Subcutaneous abdominal adipose tissue (tissue), 5 donors: ENCODE measurements around the gene BAD.

Experiments
- H3K27ac ChIP-seq: one replicate; pipeline ENCODE4 v1.7.0; 2013; ENCODE audit warnings: low read depth, mild to moderate bottlenecking, inconsistent platforms, low read length, moderate library complexity
- H3K27me3 ChIP-seq, 5 donors: one replicate each; pipeline ENCODE4 v1.7.0; 2013; ENCODE audit warnings: low read length in 5 of 5, inconsistent platforms in 1 of 5; ENCODE audit not compliant: control insufficient read depth in 5 of 5, insufficient read depth in 4 of 5
- H3K36me3 ChIP-seq, 5 donors: one replicate each; pipeline ENCODE4 v1.7.0; 2013; ENCODE audit warnings: low read length in 5 of 5; ENCODE audit not compliant: control insufficient read depth in 5 of 5, insufficient read depth in 5 of 5
- H3K4me1 ChIP-seq, 5 donors: one replicate each; pipeline ENCODE4 v1.7.0; 2013; ENCODE audit warnings: low read length in 5 of 5, mild to moderate bottlenecking in 3 of 5, moderate library complexity in 1 of 5; ENCODE audit not compliant: control insufficient read depth in 5 of 5, insufficient read depth in 5 of 5
- H3K4me3 ChIP-seq, 5 donors: one replicate each; pipeline ENCODE4 v1.7.0; 2013; ENCODE audit warnings: low read length in 5 of 5, low read depth in 1 of 5
- H3K9ac ChIP-seq, 5 donors: one replicate each; pipeline ENCODE4 v1.7.0; 2013; ENCODE audit warnings: low read length in 5 of 5, mild to moderate bottlenecking in 4 of 5, moderate library complexity in 3 of 5
- H3K9me3 ChIP-seq, 5 donors: one replicate each; pipeline ENCODE4 v1.7.0; 2013; ENCODE audit warnings: low read length in 5 of 5; ENCODE audit not compliant: control insufficient read depth in 5 of 5
- donor health status: healthy.
- donor health status: healthy.
- donor health status: healthy.
- donor health status: healthy.
- donor health status: healthy.

The BAD gene

DNA sequence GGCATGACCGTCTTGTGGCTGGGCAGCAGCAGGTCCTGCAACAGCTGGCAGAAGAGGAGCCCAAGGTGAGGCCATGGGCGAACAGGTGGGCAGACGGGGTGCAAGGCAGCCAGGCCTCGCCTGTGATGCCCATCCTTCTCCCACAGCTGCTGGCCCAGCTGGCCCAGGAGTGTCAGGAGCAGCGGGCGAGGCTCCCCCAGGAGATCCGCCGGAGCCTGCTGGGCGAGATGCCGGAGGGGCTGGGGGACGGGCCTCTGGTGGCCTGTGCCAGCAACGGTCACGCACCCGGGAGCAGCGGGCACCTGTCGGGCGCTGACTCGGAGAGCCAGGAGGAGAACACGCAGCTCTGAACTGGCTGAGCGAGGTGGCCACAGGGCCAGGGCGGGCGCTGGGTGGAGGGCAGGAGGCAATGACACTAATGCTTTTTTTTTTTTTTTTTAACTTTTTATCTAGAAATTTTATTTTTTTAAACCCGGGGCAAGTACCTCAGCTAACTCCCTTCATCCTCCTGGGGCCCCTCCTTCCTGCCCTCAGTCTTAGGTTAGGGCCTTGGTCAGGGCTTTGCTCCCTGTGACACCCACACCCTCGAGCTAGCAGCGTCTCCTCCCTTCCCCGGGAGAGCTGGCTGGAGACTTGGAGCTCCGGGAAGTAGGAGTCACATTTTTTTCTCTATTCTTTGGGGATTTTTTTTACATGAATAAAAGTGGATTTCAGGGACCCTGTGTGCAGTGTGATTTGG lies 17.1 kb downstream of the BAD start:
- no peak overlapping the region for H3K4me3 ChIP-seq
- H3K9ac ChIP-seq: peak overlapping the region in 4 of 5 donors; percentile 60 to 91 (median 86)
- peaks cover 0 to 3% (median 0%) of the 10 kb centered on the region in 5 donors for H3K9me3 ChIP-seq
- peaks cover 0 to 13% (median 0%) of the 10 kb centered on the region in 5 donors for H3K27me3 ChIP-seq
- peak overlapping the region; percentile 99 for H3K27ac ChIP-seq
- peaks cover 0 to 41% (median 39%) of the 10 kb centered on the region in 5 donors for H3K36me3 ChIP-seq
- H3K4me1 ChIP-seq: peaks cover 26 to 47% (median 36%) of the 10 kb centered on the region in 5 donors

DNA sequence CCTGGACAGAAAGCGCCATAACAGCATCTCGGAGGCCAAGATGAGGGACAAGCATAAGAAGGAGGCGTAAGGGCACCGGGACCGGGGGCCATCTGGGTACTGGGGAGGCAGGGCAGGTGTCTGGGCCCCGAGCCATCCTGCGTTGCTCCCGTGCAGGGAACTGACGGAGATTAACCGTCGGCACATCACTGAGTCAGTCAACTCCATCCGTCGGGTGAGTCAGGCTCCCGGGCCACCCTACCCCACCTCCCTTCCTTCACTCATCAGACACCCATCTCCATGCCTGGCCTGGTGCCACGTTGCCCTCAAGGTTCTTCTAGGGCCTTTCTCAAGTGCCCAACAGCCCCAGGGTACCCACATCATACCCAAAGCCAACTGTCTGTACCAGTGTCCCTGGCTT lies 18.1 kb downstream of the BAD start:
- Histone ChIP-seq H3K36me3 (peaks cover 0 to 51% (median 49%) of the 10 kb centered on the region in 5 donors), H3K4me1 (peaks cover 26 to 37% (median 28%) of the 10 kb centered on the region in 5 donors), H3K4me3 (no peak overlapping the region), H3K9ac (no peak overlapping the region), H3K9me3 (peaks cover 0 to 3% (median 0%) of the 10 kb centered on the region in 5 donors), H3K27me3 (peaks cover 0 to 13% (median 0%) of the 10 kb centered on the region in 5 donors), H3K27ac (no peak overlapping the region)

DNA sequence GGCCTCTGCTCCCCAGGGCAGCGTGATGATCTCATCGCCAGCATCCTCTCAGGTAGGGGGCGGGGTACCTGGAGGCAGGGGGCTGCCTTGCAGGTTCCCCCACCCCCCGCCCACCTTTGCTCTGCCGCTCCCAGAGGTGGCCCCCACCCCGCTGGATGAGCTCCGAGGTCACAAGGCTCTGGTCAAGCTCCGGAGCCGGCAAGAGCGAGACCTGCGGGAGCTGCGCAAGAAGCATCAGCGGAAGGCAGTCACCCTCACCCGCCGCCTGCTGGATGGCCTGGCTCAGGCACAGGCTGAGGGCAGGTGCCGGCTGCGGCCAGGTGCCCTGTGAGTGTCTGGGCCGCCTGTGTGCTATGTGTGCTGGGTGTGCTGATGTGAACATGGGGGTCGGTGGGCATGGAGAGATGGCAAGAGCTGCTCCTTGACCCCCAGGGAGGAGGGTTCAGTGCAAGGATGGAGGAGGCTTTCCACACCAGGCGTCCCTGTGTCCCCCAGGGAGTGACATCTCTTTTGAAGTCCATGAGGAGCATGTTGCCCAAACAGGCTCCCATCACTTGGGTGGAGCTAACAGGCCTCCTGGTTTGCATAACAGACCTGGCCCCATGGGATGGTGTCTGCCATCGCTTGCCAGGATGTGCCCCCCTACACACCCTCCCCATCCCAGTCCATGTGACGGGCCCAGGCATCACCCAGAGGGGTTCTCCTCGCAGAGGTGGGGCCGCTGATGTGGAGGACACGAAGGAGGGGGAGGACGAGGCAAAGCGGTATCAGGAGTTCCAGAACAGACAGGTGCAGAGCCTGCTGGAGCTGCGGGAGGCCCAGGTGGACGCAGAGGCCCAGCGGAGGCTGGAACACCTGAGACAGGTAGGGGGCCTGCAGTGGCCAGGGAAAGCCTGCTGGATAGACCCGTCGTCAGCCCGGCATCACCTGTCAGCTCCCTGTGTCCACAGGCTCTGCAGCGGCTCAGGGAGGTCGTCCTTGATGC lies 19.0 kb downstream of the BAD start:
- Histone ChIP-seq H3K9me3 (no peaks in the 10 kb centered on the region), H3K36me3 (peaks cover 0 to 56% (median 52%) of the 10 kb centered on the region in 5 donors), H3K4me1 (peaks cover 17 to 34% (median 26%) of the 10 kb centered on the region in 5 donors), H3K4me3 (no peak overlapping the region), H3K27ac (no peak overlapping the region), H3K9ac (no peak overlapping the region), H3K27me3 (peaks cover 0 to 5% (median 0%) of the 10 kb centered on the region in 5 donors)

DNA sequence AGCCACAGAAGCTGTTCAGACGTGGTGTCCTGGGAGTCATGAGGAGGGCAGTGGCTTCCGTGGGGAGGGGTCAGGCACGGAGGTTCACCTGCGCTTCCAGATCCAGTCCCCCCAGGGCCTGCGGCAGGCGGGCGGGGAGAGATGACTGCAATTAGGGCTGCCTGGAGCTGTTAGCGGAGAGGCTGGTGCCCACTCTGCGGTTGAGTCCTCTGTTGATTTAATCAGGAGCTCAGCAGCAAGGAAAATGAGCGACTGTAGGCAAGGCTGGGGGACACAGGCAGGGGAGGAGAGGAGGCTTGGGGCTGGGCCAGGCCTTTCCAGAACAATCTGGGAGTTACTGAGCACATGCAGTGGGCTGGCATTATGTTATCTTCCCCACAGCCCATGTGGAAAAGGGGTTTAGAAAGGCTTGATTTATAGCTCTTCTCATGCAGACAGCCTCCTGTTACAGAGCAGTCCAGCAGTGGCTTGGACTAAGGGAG lies 20.1 kb downstream of the BAD start:
- H3K4me3 ChIP-seq: no peak overlapping the region
- no peak overlapping the region for H3K9ac ChIP-seq
- no peak overlapping the region for H3K27ac ChIP-seq
- H3K4me1 ChIP-seq: peaks cover 10 to 28% (median 23%) of the 10 kb centered on the region in 5 donors
- H3K36me3 ChIP-seq: peaks cover 0 to 67% (median 62%) of the 10 kb centered on the region in 5 donors
- H3K9me3 ChIP-seq: no peaks in the 10 kb centered on the region
- H3K27me3 ChIP-seq: no peaks in the 10 kb centered on the region

DNA sequence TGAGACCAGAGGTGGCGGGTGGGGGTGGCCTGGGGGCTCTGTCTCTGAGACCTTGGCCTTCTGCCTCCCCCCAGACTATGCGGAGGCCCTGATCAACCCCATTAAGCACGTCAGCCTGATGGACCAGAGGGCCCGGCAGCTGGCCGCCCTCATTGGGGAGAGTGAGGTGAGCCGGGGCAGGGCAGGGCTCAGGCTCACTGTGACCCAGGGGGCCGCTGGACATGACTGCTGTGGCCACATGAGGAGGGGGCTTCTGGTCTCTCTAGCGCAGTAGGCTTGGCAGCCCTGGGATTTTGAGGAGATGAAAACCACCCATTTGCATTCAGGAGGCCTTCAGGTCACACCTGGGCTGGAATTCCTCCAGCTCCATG lies 20.5 kb downstream of the BAD start:
- no peak overlapping the region for H3K4me3 ChIP-seq
- no peak overlapping the region for H3K27ac ChIP-seq
- no peaks in the 10 kb centered on the region for H3K27me3 ChIP-seq
- H3K4me1 ChIP-seq: peaks cover 9 to 23% (median 20%) of the 10 kb centered on the region in 5 donors
- peaks cover 0 to 72% (median 67%) of the 10 kb centered on the region in 5 donors for H3K36me3 ChIP-seq
- no peaks in the 10 kb centered on the region for H3K9me3 ChIP-seq
- H3K9ac ChIP-seq: no peak overlapping the region

DNA sequence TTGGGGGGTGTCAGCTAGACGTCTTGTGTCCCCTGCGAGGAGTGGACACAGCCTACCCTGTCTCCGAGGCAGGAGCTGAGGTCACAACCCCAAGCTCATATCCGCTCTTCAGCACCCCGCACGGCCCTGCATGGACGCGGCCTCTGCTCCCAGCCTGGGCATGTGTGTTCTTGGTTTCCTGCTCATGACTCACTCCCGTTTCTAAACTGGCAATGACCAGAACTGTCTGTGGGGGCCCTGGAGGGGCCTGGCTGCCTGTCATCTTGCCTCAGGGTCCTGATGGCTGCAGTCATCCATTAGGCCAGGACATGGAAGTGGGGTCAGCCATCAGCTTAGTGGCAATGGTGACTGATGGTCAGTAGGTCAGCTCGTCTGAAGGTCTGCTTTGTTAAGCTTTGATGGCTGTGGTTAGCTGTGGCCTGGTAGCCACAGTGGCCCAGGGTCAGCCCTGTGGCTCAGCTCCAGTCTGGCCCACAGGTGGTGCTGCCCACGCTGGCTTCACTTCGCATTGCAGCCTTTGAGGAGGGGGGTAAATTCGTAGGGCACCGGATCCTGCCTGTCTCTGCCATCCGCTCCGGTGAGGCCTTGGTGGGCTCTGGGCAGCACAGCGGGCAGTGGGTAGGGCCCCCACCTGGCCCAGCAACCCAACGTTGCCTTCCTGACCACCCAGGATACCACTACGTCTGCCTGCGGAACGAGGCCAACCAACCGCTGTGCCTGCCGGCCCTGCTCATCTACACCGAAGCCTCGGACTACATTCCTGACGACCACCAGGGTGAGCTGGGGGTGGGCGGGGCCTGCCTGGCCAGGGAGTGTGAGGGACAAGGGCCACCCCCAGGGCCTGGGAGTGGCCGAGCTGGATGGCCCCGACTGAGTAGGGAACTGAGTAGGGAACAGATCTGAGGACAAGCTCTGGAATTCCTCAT lies 21.2 kb downstream of the BAD start:
- Histone ChIP-seq H3K27ac (no peak overlapping the region), H3K4me3 (no peak overlapping the region), H3K9ac (no peak overlapping the region), H3K36me3 (peaks cover 0 to 78% (median 73%) of the 10 kb centered on the region in 5 donors), H3K9me3 (no peaks in the 10 kb centered on the region), H3K4me1 (peaks cover 3 to 17% (median 13%) of the 10 kb centered on the region in 5 donors), H3K27me3 (no peaks in the 10 kb centered on the region)

DNA sequence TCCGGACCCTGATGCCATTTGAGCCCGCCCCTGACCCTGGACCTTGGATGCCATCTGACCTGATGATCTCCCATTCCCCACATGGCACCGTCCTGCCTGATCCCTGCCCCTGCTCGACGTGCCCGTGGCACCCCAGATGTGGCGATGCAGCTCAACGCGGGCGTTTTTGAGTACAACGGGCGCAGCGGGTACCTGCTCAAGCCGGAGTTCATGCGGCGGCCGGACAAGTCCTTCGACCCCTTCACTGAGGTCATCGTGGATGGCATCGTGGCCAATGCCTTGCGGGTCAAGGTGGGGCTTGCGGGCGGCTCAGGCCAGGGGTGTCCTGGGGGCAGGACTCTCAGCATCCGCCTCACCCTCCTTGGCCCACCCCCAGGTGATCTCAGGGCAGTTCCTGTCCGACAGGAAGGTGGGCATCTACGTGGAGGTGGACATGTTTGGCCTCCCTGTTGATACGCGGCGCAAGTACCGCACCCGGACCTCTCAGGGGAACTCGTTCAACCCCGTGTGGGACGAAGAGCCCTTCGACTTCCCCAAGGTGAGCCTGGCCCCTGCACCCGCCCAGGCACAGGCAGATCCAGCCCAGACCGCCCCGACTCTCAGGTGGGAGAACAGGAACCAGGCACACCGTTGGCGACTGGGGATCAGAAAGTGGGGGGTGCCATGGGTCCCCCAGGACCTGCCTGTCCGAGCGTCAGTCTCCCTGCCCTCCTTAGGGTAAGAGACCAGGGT lies 22.0 kb downstream of the BAD start:
- no peaks in the 10 kb centered on the region for H3K9me3 ChIP-seq
- H3K36me3 ChIP-seq: peaks cover 0 to 85% (median 78%) of the 10 kb centered on the region in 5 donors

DNA sequence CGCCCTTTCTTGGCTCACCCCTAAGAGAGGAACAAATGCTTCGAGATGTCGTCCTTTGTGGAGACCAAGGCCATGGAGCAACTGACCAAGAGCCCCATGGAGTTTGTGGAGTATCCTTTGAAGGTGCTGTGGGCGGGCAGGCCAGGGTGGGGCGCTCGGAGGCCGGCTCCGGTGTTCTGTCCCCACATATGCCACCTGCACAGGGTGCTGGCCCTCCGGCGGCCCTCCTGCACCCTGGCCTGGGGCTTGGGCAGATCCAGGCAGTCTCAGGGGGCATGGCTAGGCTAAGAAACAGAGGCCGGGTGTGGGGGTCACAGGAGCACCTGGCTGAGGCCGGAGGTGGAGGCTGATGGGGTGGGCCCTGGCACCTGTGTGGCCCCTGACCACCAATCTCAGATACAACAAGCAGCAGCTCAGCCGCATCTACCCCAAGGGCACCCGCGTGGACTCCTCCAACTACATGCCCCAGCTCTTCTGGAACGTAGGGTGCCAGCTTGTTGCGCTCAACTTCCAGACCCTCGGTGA lies 22.8 kb downstream of the BAD start:
- Histone ChIP-seq H3K4me1 (peaks cover 0 to 2% (median 0%) of the 10 kb centered on the region in 5 donors), H3K27ac (no peak overlapping the region), H3K27me3 (no peaks in the 10 kb centered on the region), H3K36me3 (peaks cover 0 to 91% (median 80%) of the 10 kb centered on the region in 5 donors), H3K9me3 (no peaks in the 10 kb centered on the region), H3K9ac (no peak overlapping the region), H3K4me3 (no peak overlapping the region)

More for the DNA sequence above, 22.0 kb downstream of the BAD start:
- H3K4me3 ChIP-seq: no peak overlapping the region
- peaks cover 0 to 8% (median 5%) of the 10 kb centered on the region in 5 donors for H3K4me1 ChIP-seq
- no peaks in the 10 kb centered on the region for H3K27me3 ChIP-seq
- H3K9ac ChIP-seq: no peak overlapping the region
- H3K27ac ChIP-seq: no peak overlapping the region
